C4-2B (cell line): ENCODE results near the gene SZRD1.

ENCODE experiments used
- CTCF ChIP-seq: fragments of 450-650 bp; conservative IDR thresholded peaks from 2 replicates; pipeline ENCODE4 v1.5.1; 2017; ENCODE audit warnings: mild to moderate bottlenecking
- ZFX ChIP-seq: fragments of 450-650 bp; IDR thresholded peaks from 2 replicates; pipeline ENCODE4 v1.6.1; 2017

GRCh38 chr1:16380868-16381267 is 13.8 kb downstream of the SZRD1 start:
- no peak for TF ChIP-seq CTCF
- no peak for TF ChIP-seq ZFX
